ENCODE measurements around the gene OXA1L.
"Not testable (repeated sequence)": the region's sequence is repeated elsewhere in the genome, so short reads cannot be mapped to it uniquely, and the experiment has no call there.

Gene OXA1L

DNA sequence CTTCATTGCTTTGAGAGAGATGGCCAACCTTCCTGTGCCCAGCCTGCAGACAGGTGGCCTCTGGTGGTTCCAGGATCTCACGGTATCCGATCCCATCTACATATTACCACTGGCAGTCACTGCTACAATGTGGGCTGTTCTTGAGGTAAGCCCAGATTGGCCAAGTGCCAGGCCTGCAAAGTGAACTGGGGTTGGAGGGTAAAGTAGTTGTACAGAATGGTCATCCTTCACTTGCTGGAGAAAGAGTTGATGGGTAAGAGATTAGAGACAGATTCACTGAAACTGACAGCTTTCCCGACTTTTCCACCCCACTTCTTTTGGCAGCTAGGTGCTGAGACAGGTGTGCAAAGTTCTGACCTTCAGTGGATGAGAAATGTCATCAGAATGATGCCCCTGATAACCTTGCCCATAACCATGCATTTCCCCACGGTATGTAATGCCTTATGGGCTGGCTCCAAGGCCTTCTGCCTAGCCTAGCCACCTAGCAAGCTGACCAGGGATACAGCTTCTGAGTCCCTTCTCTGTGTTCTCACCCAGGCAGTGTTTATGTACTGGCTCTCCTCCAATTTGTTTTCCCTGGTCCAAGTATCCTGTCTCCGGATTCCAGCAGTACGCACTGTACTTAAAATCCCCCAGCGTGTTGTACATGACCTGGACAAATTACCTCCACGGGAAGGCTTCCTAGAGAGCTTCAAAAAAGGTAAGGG lies 4.1 kb downstream of the OXA1L start:
- DNase-seq = no peak

DNA sequence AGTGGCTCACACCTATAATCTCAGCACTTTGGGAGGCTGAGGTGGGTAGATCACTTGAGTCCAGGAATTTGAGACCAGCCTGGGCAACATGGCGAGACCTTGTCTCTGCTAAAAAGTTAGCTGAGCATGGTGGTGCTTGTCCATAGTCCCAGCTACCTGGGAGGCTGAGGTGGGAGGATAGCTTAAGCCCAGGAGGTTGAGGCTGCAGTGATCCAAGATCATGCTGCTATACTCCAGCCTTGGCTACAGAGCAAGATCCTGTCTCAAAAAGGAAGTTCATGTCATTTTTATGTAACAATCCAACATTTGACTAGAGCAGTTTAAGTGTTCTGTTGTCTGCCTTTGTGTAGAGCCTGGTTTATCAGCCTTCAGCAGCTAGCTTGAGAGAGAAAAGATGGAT lies 6.2 kb downstream of the OXA1L start:
- DNase-seq = no peak

DNA sequence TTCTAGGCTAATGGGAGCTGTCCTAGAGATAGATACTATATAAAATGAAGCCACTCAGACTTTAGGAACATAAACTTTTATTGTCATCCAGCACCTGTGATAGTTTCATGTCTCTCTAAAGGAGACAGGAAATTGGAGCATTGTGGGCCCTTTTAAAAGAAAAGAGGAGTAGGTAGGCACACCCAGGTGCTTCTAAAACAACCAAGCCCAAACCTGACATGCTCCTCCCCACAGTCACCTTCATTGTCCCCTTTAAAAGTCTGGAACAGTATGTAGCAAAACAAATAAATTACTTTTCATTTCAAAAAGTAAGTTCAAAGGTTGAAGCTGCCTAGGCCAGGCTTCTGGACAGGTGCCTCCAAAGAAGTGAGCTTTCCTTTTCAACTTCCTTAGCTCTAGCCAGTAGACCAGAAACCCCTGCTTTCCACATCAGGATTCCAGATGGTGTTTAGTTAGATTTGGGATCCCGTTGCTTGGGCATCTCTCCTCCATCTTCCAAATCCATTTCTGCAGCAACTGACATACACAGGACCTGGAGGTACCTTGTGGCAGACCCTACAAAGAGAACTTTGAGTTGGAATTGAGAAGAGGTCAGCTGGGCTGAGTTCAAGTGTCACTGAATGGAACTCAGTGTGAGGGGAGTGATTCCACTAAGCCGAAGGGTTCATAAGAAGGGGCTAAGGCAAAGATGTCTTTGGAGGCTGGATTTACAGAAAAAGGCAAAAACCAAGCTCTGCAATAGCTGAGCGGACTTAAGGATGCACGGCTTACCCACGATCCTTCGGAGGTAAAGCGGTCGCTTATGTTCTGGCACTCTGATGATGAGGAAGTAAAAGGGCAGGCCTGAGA lies 6.9 kb downstream of the OXA1L start:
- DNase-seq = no peak

DNA sequence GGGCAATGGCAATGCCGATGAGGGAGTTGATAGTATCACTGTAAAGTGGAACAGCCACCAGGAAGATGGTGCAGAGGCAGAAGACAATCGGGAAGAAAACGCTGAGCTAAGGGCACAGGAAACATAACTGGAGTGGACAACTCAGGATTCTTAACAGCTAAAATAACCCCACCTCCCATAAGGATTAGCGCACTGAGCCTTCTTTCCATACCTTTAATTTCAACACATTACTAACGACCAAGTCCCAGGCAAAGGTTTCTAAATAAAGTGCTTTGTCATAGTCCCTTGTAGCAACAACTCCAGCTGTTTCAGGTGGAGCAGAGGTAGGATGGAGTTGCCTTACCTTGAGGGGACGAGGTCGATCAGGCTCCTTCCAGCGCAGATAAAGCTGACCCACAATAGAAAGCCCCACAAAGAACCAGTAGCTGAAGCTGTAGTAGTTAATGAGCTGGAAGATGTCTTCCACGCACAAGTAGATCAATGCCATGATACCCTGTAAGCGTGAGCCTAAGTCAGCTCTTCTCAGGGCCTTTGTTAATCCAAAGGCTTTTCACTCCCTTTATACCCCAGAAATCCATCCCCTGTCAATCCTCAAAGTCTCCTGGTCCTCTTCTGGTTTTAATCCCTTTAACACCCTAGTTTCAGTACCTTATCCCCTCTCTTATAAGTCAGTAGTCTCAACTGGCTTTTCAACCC lies 7.7 kb downstream of the OXA1L start:
- no peak for DNase-seq

DNA sequence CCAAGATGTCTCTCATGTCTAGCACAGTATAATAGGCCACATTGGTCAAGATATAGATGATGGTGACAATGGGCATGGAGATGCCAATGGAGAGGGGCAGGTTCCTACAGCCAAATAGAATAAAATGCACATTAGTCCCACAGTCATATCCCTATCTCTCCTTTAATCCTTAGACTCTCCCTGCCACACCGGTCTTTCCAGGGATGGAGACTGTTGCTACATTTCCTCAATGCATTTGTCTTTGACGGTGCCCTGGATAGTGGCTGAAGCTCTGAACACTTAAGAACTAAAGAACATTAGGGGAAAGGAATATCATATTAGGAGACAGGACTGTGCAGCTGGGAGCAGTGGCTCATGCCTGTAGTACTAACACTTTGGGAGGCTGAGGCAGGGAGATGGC lies 9.7 kb downstream of the OXA1L start:
- no peak for DNase-seq

- DNase-seq = not testable (repeated sequence)
Observed at GRCh38 chr14:22776849-22777248, 10.4 kb downstream of the OXA1L start.

DNA sequence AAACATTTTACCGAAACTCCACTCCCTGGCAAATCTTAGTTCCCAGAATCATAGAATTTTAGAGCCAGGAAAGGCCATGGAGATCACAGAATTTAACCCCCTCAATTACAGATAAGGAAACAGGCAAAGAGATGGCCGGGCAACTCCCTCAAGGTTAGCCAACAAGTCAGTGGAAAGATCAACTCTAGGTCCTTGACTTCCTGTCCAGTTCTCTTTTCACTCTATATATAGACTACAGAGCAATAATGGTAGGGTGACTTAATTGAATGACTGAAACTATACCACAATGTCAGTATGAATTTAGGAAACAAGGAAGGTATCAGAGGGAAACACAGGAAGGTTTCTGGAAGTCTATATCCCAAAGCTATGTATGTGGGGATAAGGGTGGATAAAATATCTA lies 11.6 kb downstream of the OXA1L start:
- DNase-seq = no peak

DNA sequence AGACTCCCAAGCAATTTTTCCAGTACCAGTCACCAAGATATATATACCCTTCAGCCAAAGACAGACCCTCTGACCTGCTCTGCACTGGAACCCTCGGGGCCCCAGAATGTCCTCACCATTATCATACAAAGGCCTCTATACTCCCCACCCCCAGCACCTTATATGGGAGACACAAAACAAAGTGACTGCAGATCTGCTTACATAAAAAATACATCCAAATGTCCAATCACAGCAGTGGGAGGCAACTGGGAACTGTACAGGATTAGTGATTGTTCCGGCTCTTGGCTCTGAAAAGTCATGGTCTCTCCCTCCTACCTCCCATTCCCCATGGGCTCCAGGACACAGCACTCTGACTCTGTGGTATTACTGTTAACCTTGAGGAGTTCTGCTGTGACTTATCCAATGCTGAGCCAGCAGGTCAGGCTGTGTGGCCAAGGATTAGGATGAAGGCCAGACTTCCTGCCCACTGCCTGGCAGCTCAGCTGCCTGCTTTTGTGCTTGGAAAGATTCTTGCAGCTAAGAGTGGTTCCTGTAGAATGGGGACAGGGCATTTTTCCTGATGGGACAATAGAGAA lies 13.7 kb downstream of the OXA1L start:
- DNase-seq = no peak

GRCh38 chr14:22780941-22781300 lies 14.4 kb downstream of the OXA1L start:
- DNase-seq = no peak

DNA sequence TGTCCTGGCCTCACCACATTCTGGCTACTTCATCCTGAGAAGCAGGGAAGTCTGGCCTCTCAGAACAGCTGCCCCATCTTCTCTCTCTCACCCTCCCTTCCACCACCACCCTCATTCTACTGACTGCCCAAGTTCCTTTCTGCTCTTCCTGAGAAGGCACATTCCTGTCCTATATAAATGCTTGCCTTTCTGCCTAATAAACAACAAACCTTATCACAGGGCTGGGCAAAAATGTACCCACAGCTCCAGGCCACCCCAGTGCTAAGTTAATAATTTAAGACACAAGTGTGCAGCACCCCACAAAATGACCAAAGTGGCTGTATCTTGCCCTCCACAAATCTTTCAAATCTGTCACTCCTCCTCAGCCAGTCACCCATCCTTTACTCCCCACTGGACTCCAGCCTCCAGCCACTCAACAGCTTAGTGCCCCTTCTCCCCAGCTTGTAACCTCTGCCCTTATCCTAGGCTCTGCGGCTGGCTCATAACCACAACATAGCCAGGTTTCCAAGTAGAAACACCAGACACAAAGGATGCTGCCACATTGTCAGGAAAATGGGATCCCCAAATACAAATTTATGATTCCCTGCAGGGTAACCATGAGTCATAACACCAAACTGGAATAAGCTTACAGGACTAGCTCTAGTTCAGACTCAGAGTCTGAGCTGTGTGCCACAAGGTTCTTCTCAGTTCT lies 15.0 kb downstream of the OXA1L start:
- no peak for DNase-seq

DNA sequence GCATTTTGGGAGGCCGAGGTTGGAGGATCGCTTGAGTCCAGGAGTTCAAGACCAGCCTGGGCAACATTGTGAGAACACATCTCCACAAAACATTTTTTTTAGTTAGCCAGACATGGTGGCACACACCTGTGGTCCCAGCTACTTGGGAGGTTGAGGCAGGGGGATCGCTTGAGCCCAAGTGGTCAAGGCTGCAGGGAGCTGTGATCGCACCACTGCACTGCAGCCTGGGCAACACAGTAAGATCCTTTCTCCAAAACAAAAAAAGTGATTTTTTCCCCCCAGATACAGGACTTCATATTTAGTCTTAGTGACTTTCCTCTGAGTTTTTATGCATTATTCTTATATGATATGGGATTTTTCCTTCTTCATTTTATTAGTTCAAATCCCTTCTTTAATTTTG lies 20.2 kb downstream of the OXA1L start:
- DNase-seq = no peak

- DNase-seq = no peak
Observed at GRCh38 chr14:22791301-22791700, 24.8 kb downstream of the OXA1L start.

DNA sequence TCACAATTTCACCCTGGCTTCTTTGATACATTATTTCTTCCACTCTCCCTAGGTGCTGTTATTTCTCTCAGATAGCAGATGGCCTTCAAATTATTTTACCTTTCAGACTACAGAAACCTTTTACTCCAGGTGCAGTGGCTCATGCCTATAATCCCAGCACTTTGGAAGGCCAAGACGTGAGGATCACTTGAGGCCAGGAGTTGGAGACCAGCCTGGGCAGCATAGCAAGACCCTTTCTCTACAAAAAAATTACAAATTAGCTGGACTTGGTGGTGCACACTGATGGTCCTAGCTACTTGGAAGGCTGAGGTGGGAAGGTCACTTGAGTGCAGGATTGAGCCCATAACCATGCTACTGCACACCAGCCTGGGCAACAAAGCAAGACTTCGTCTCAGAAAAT lies 25.7 kb downstream of the OXA1L start:
- no peak for DNase-seq

- not testable (repeated sequence) for DNase-seq
Observed at GRCh38 chr14:22793550-22793949, 27.1 kb downstream of the OXA1L start.

DNA sequence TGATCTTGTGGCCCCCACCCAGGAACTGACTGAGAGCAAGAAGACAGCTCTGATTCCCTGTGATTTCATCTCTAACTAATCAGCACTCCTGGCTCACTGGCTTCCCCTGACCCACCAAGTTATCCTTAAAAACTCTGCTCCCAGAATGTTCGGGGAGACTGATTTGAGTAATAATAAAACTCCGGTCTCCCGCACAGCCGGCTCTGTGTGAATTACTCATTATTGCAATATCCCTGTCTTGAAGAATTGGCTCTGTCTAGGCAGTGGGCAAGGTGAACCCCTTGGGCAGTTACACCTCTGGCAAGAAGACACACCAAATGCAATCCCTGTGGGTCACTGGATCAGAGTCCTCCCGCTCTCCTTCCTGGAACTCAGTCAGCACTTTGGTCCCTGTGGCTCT lies 27.5 kb downstream of the OXA1L start:
- no peak for DNase-seq

- DNase-seq = no peak
Observed at GRCh38 chr14:22794551-22794951, 28.1 kb downstream of the OXA1L start.

- DNase-seq = no peak
Observed at GRCh38 chr14:22796087-22796707, 29.7 kb downstream of the OXA1L start.

GRCh38 chr14:22797017-22797917 lies 30.8 kb downstream of the OXA1L start:
- DNase-seq = no peak

DNA sequence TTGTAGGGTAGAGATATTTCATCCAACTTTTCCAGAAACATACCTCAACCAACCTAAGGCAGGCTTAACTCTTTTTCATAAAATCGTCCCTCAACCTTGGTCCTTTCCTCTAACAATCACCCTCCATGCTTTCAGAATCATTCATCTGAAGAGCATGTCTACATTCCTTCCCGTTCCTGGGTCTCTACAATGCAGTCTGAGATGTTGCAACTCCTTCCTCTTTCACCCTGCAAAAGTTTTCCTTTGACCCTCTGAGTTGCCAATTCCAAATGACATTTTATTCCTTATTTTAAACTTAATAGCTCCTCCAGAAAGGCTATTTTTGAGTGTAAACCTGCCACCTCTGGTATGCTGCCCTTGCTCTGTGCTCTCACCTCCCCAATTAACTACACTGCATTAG lies 32.0 kb downstream of the OXA1L start:
- no peak for DNase-seq

DNA sequence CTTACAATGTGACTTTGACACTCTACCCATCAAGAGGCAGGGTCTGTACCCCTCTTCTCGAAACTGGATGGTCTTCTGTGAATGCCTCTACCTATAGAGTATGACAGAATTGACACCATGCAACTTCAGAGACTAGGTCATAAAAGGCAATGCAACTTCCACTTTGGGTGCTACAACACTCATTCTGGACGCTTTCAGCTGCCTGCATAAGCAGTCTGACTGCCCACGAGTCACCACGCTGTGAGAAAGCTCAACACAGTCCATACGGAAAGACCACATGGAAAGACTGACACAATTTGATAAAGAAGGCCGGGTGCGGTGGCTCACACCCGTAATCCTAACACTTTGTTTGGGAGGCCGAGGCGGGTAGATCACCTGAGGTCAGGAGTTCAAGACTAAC lies 33.9 kb downstream of the OXA1L start:
- DNase-seq = no peak

DNA sequence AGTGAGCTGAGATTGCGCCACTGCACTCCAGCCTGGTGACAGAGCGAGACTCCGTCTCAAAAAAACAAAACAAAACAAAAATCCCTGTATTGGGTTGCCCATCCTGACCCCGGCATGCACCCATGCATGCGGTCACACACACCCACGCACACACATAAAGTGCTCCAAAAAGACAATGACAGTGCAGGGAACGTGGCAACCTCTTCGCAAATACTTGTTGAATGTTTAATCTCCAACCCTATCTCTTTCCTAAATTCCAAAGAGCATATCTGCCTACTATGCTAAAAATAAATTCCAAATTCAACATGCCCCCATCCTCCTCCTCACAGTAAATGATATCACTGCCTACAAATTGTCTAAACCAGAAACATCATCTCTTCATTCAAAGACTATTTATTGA lies 35.2 kb downstream of the OXA1L start:
- DNase-seq = no peak
